H1 (cell line): ENCODE results near the gene CDH8.

ENCODE experiments used
- CREB1 ChIP-seq: IDR thresholded peaks from 2 replicates; pipeline ENCODE4 v1.6.1; 2012; ENCODE audit warnings: inconsistent platforms
- E2F6 ChIP-seq: IDR thresholded peaks from 2 replicates; pipeline ENCODE4 v1.6.1; 2012; ENCODE audit warnings: inconsistent platforms
- EP300 ChIP-seq, 2 experiments: IDR thresholded peaks; 1 replicate in 1 of 2; 2 replicates in 1 of 2; pipeline ENCODE4 v1.6.1; 2011 to 2012; ENCODE audit warnings: low read depth in 2 of 2, low read length in 2 of 2, mild to moderate bottlenecking in 2 of 2, borderline replicate concordance in 1 of 2, inconsistent platforms in 1 of 2, moderate library complexity in 1 of 2
- EZH2 ChIP-seq: fragments of 200-600 bp; sonication (generic); IDR thresholded peaks from 2 replicates; pipeline ENCODE4 v1.7.1; 2012; ENCODE audit warnings: low read depth, mild to moderate bottlenecking, moderate library complexity, low read length, inconsistent platforms; ENCODE audit not compliant: severe bottlenecking
- POLR2A ChIP-seq, 2 experiments: IDR thresholded peaks; 1 replicate in 1 of 2; 2 replicates in 1 of 2; pipeline ENCODE4 v1.6.1; 2011; ENCODE audit warnings: low read depth in 2 of 2, low read length in 2 of 2, mild to moderate bottlenecking in 2 of 2; ENCODE audit errors: control extremely low read depth in 1 of 2
- SUZ12 ChIP-seq: fragments of 200-600 bp; sonication (generic); IDR thresholded peaks from 2 replicates; pipeline ENCODE4 v1.6.1; 2012; ENCODE audit warnings: mild to moderate bottlenecking, inconsistent platforms, low read length, moderate library complexity, mixed read lengths
- TF ChIP-seq, protein P1 (sequence below), 3 experiments: IDR thresholded peaks; 1 replicate in 2 of 3; 2 replicates in 1 of 3; pipeline versions ENCODE4 v1.5.1 to v1.6.1; 2011; ENCODE audit warnings: low read length in 3 of 3, mild to moderate bottlenecking in 3 of 3, inconsistent platforms in 2 of 3, low read depth in 1 of 3, moderate library complexity in 1 of 3; ENCODE audit not compliant: insufficient read depth in 1 of 3; ENCODE audit errors: control extremely low read depth in 1 of 3
- TF ChIP-seq, protein P2 (sequence below): IDR thresholded peaks from 2 replicates; pipeline ENCODE4 v1.6.1; 2011; ENCODE audit warnings: low read depth, mild to moderate bottlenecking, low read length; ENCODE audit not compliant: insufficient read depth
- TF ChIP-seq, protein P3 (sequence below): IDR thresholded peaks from 2 replicates; pipeline ENCODE4 v1.6.1; 2012; ENCODE audit warnings: inconsistent platforms

DNA sequence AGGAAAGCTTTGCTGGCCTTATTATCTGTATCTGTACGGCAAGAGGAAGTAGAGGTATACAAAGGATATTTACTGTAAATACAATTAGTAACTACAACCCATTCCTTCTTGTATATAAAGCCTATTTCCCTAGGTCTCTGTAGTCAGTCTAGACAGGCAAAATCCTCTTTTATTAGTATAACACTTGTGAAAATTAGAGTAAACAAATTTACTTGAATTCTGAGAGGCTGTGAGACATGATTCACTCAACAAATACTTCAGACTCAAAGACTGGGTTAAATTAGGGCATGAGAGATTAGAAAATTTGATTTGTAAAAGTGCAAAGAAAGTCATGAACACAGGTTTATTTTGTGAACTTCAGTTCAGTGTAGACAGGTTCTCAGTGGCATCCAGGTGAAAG, 30.9 kb upstream of the CDH8 start:
- no peak for TF ChIP-seq E2F6
- TF ChIP-seq, protein P1, sequence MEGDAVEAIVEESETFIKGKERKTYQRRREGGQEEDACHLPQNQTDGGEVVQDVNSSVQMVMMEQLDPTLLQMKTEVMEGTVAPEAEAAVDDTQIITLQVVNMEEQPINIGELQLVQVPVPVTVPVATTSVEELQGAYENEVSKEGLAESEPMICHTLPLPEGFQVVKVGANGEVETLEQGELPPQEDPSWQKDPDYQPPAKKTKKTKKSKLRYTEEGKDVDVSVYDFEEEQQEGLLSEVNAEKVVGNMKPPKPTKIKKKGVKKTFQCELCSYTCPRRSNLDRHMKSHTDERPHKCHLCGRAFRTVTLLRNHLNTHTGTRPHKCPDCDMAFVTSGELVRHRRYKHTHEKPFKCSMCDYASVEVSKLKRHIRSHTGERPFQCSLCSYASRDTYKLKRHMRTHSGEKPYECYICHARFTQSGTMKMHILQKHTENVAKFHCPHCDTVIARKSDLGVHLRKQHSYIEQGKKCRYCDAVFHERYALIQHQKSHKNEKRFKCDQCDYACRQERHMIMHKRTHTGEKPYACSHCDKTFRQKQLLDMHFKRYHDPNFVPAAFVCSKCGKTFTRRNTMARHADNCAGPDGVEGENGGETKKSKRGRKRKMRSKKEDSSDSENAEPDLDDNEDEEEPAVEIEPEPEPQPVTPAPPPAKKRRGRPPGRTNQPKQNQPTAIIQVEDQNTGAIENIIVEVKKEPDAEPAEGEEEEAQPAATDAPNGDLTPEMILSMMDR (IDR thresholded peaks at IDR 0.05; ENCODE audit: control extremely low read depth in 1 of 3, insufficient read depth in 1 of 3, low read depth in 1 of 3, low read length in 3 of 3), result no peak
- no peak for TF ChIP-seq EP300 (IDR thresholded peaks at IDR 0.05; ENCODE audit: borderline replicate concordance in 1 of 2, low read depth in 2 of 2, low read length in 2 of 2)
- no peak for TF ChIP-seq CREB1
- TF ChIP-seq EZH2, result no peak
- TF ChIP-seq SUZ12, result no peak
- TF ChIP-seq, protein P2, sequence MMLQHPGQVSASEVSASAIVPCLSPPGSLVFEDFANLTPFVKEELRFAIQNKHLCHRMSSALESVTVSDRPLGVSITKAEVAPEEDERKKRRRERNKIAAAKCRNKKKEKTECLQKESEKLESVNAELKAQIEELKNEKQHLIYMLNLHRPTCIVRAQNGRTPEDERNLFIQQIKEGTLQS, result no peak
- TF ChIP-seq, protein P3, sequence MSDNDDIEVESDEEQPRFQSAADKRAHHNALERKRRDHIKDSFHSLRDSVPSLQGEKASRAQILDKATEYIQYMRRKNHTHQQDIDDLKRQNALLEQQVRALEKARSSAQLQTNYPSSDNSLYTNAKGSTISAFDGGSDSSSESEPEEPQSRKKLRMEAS, result no peak
- no peak for TF ChIP-seq POLR2A (IDR thresholded peaks at IDR 0.05; ENCODE audit: control extremely low read depth in 1 of 2, low read depth in 2 of 2, low read length in 2 of 2)
